Thyroid gland (tissue), 4 donors: ENCODE results near the gene CTLA4. TPM values are rescaled to one million over a fixed set of nuclear protein-coding genes. Genes with fewer than 3 reads are reported as not detected.

Experiments
- DNase-seq, 2 donors: peaks; one replicate each; pipeline ENCODE4 v3.0.0-alpha.2; 2019
- H3K27ac ChIP-seq, 3 donors: fragments of 200-600 bp; sonication (generic); 1 replicate in 2 of 3; 2 replicates in 1 of 3; pipeline ENCODE4 v1.5.1; 2016 to 2019; ENCODE audit warnings: mild to moderate bottlenecking in 1 of 3, moderate library complexity in 1 of 3
- H3K27me3 ChIP-seq: fragments of 200-600 bp; sonication (generic); one replicate; pipeline ENCODE4 v1.5.1; 2019
- H3K36me3 ChIP-seq, 2 donors: fragments of 200-600 bp; sonication (generic); one replicate each; pipeline ENCODE4 v1.5.1; 2016 to 2019
- H3K4me1 ChIP-seq, 2 donors: fragments of 200-600 bp; sonication (generic); one replicate each; pipeline ENCODE4 v1.5.1; 2017 to 2019
- H3K4me3 ChIP-seq, 3 donors: fragments of 200-600 bp; sonication (generic); replicated peaks in 1 of 3; 1 replicate in 2 of 3; 2 replicates in 1 of 3; pipeline ENCODE4 v1.5.1; 2016; ENCODE audit warnings: mild to moderate bottlenecking in 1 of 3
- H3K9me3 ChIP-seq: fragments of 200-600 bp; sonication (generic); one replicate; pipeline ENCODE4 v1.5.1; 2017
- CTCF ChIP-seq, 6 experiments: fragments of 200-600 bp in 3 of 6; fragments of 450-650 bp in 3 of 6; sonication (generic) in 3 of 6; IDR thresholded peaks; one replicate each; pipeline ENCODE4 v1.5.1; 2016 to 2019; ENCODE audit warnings: antibody characterized with exemption in 6 of 6, mild to moderate bottlenecking in 2 of 6, inconsistent platforms in 1 of 6, moderate library complexity in 1 of 6
- POLR2A ChIP-seq, 2 donors: fragments of 450-650 bp; IDR thresholded peaks; one replicate each; pipeline ENCODE4 v1.6.1; 2017; ENCODE audit warnings: antibody characterized with exemption in 2 of 2, mild to moderate bottlenecking in 2 of 2, moderate library complexity in 1 of 2
- WGBS, 2 donors: methylation state at CpG; one replicate each; pipeline ENCODE4 v1.1.5; 2017; 5-methylcytosine and 5-hydroxymethylcytosine counted together
- intact Hi-C: fragments of 100-400 bp; cut with DNase I; formaldehyde crosslinking; loops from one replicate; pipeline ENCODE4 v1.15.1; 2023
- total RNA-seq, 4 donors: library from RNA; depleted of rRNA; stranded (reverse); fragments of >200 nt; gene quantifications; one replicate each; pipeline ENCODE4 v1.2.3, GENCODE V29; 2016

Gene CTLA4
- total RNA-seq, 4 donors from 2014 or later: 0.33 to 1.5 TPM; not detected in 2

- no peaks in the 10 kb centered on the region for H3K27me3 ChIP-seq
- intact Hi-C loops: no loop called here
- TF ChIP-seq POLR2A (IDR thresholded peaks at IDR 0.05) (no peak), CTCF (IDR thresholded peaks at IDR 0.05) (no peak)
- WGBS, 2 donors: 90 to 93% methylated on average over 3 of the region's 3 CpGs
- DNase-seq: no peak
- no peak overlapping the region for H3K27ac ChIP-seq
- H3K4me1 ChIP-seq: no peaks in the 10 kb centered on the region
- no peak overlapping the region for H3K4me3 ChIP-seq
- no peaks in the 10 kb centered on the region for H3K36me3 ChIP-seq
- H3K9me3 ChIP-seq: no peaks in the 10 kb centered on the region
Measured at GRCh38 chr2:203823173-203823572, 44.4 kb upstream of the CTLA4 start.

- Histone ChIP-seq H3K4me3 (no peak overlapping the region), H3K9me3 (no peaks in the 10 kb centered on the region), H3K4me1 (no peaks in the 10 kb centered on the region), H3K36me3 (no peaks in the 10 kb centered on the region), H3K27me3 (no peaks in the 10 kb centered on the region), H3K27ac (no peak overlapping the region)
- intact Hi-C loops: no loop called here
- WGBS, 2 donors: 89% methylated on average over 4 of the region's 4 CpGs
- TF ChIP-seq CTCF (IDR thresholded peaks at IDR 0.05) (no peak), POLR2A (IDR thresholded peaks at IDR 0.05) (no peak)
- no peak for DNase-seq
Measured at GRCh38 chr2:203824057-203824456, 43.5 kb upstream of the CTLA4 start.

- intact Hi-C loops: no loop called here
- H3K36me3 ChIP-seq: no peaks in the 10 kb centered on the region
- 93 to 96% methylated on average over 3 of the region's 3 CpGs for WGBS, 2 donors
- H3K4me1 ChIP-seq: no peaks in the 10 kb centered on the region
- TF ChIP-seq CTCF (IDR thresholded peaks at IDR 0.05) (no peak), POLR2A (IDR thresholded peaks at IDR 0.05) (no peak)
- H3K27ac ChIP-seq: no peak overlapping the region
- H3K9me3 ChIP-seq: no peaks in the 10 kb centered on the region
- no peak overlapping the region for H3K4me3 ChIP-seq
- no peaks in the 10 kb centered on the region for H3K27me3 ChIP-seq
- no peak for DNase-seq
Measured at GRCh38 chr2:203824603-203825002, 43.0 kb upstream of the CTLA4 start.

GRCh38 chr2:203826704-203827103, 40.9 kb upstream of the CTLA4 start:
- no peaks in the 10 kb centered on the region for H3K9me3 ChIP-seq
- no peaks in the 10 kb centered on the region for H3K27me3 ChIP-seq
- H3K27ac ChIP-seq: no peak overlapping the region
- no peak overlapping the region for H3K4me3 ChIP-seq
- TF ChIP-seq POLR2A (IDR thresholded peaks at IDR 0.05) (no peak), CTCF (IDR thresholded peaks at IDR 0.05) (no peak)
- intact Hi-C loops: no loop called here
- H3K36me3 ChIP-seq: no peaks in the 10 kb centered on the region
- DNase-seq: no peak
- no peaks in the 10 kb centered on the region for H3K4me1 ChIP-seq
- 96 to 100% methylated on average over 1 of the region's 1 CpG for WGBS, 2 donors

GRCh38 chr2:203830304-203831055, 37.1 kb upstream of the CTLA4 start:
- WGBS, 2 donors: 74 to 85% methylated on average over 9 of the region's 9 CpGs
- TF ChIP-seq CTCF (IDR thresholded peaks at IDR 0.05) (no peak), POLR2A (IDR thresholded peaks at IDR 0.05) (no peak)
- DNase-seq: no peak
- Histone ChIP-seq H3K27ac (no peak overlapping the region), H3K36me3 (no peaks in the 10 kb centered on the region), H3K9me3 (no peaks in the 10 kb centered on the region), H3K27me3 (no peaks in the 10 kb centered on the region), H3K4me1 (no peaks in the 10 kb centered on the region), H3K4me3 (no peak overlapping the region)
- intact Hi-C loops: no loop called here
